Adipocyte (in vitro differentiated cells): Measurements from ENCODE around the gene ENG.

ENCODE experiments used
- DNase-seq: peaks from one replicate; pipeline ENCODE4 v3.0.0-alpha.2; 2015; ENCODE audit warnings: low read depth
- H3K27me3 ChIP-seq: replicated peaks from 2 replicates; pipeline ENCODE4 v1.7.0; 2013; ENCODE audit warnings: mild to moderate bottlenecking, low read length, moderate library complexity; ENCODE audit not compliant: control insufficient read depth, insufficient read depth
- H3K36me3 ChIP-seq: 2 replicates; pipeline ENCODE4 v1.7.0; 2013; ENCODE audit warnings: low read length, mild to moderate bottlenecking, moderate library complexity; ENCODE audit not compliant: control insufficient read depth, insufficient read depth, severe bottlenecking
- H3K4me1 ChIP-seq: 2 replicates; pipeline ENCODE4 v1.7.0; 2013; ENCODE audit warnings: mild to moderate bottlenecking, low read length, moderate library complexity; ENCODE audit not compliant: control insufficient read depth, insufficient read depth
- H3K4me3 ChIP-seq: 2 replicates; pipeline ENCODE4 v1.7.0; 2013; ENCODE audit warnings: mild to moderate bottlenecking, low read length, moderate library complexity
- H3K9ac ChIP-seq: 2 replicates; pipeline ENCODE4 v1.7.0; 2013; ENCODE audit warnings: mild to moderate bottlenecking, low read length, moderate library complexity
- H3K9me3 ChIP-seq: 2 replicates; pipeline ENCODE4 v1.7.0; 2013; ENCODE audit warnings: mild to moderate bottlenecking, low read length, moderate library complexity; ENCODE audit not compliant: control insufficient read depth

Gene ENG

GRCh38 chr9:127857278-127857677 lies 2.8 kb upstream of the ENG start:
- no peaks in the 10 kb centered on the region for H3K27me3 ChIP-seq
- H3K36me3 ChIP-seq: peaks cover 3% of the 10 kb centered on the region
- no peak overlapping the region for H3K4me3 ChIP-seq
- peak overlapping the region; percentile 47 for H3K9ac ChIP-seq
- no peak for DNase-seq
- no peaks in the 10 kb centered on the region for H3K9me3 ChIP-seq
- peaks cover 33% of the 10 kb centered on the region for H3K4me1 ChIP-seq

DNA sequence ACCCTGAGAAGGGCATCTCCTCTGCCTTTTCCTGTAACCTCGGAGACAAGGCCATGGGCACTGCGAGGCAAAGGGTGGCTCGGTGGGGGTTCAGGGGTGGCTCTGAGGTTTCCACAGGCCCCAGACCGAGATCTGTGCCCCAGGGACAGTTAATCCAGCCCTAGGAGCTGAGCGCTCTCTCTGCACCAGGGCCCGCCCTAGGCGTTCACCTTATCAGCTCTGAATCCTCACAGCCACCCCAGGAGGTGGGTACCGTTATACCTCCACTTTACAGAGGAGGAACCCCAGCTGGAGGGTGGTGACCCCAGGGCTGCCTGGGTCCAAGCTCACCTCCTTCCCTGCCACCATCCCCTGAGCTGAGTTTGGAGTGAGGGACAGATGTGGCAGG lies 2.3 kb upstream of the ENG start:
- no peak for DNase-seq
- H3K27me3 ChIP-seq: no peaks in the 10 kb centered on the region

GRCh38 chr9:127856094-127856728 lies 1.8 kb upstream of the ENG start:
- Histone ChIP-seq H3K9ac (no peak overlapping the region), H3K27me3 (no peaks in the 10 kb centered on the region), H3K4me1 (peaks cover 43% of the 10 kb centered on the region), H3K36me3 (peaks cover 10% of the 10 kb centered on the region), H3K4me3 (no peak overlapping the region), H3K9me3 (no peaks in the 10 kb centered on the region)
- DNase-seq: no peak

More for the DNA sequence above, 2.3 kb upstream of the ENG start:
- Histone ChIP-seq H3K9ac (no peak overlapping the region), H3K4me3 (no peak overlapping the region), H3K9me3 (no peaks in the 10 kb centered on the region), H3K36me3 (peaks cover 8% of the 10 kb centered on the region), H3K4me1 (peaks cover 39% of the 10 kb centered on the region)

GRCh38 chr9:127855522-127855921 lies 1.1 kb upstream of the ENG start:
- no peak for DNase-seq
- no peak overlapping the region for H3K4me3 ChIP-seq
- H3K9ac ChIP-seq: no peak overlapping the region
- no peaks in the 10 kb centered on the region for H3K27me3 ChIP-seq
- peaks cover 50% of the 10 kb centered on the region for H3K4me1 ChIP-seq
- H3K9me3 ChIP-seq: no peaks in the 10 kb centered on the region
- peaks cover 16% of the 10 kb centered on the region for H3K36me3 ChIP-seq

- Histone ChIP-seq H3K9ac (peak overlapping the region; percentile 64), H3K4me1 (peaks cover 56% of the 10 kb centered on the region), H3K27me3 (no peaks in the 10 kb centered on the region), H3K9me3 (no peaks in the 10 kb centered on the region), H3K36me3 (peaks cover 22% of the 10 kb centered on the region), H3K4me3 (peak overlapping the region; percentile 24)
- DNase-seq: no peak
Measured at GRCh38 chr9:127854960-127855359, 502 bp upstream of the ENG start.

DNA sequence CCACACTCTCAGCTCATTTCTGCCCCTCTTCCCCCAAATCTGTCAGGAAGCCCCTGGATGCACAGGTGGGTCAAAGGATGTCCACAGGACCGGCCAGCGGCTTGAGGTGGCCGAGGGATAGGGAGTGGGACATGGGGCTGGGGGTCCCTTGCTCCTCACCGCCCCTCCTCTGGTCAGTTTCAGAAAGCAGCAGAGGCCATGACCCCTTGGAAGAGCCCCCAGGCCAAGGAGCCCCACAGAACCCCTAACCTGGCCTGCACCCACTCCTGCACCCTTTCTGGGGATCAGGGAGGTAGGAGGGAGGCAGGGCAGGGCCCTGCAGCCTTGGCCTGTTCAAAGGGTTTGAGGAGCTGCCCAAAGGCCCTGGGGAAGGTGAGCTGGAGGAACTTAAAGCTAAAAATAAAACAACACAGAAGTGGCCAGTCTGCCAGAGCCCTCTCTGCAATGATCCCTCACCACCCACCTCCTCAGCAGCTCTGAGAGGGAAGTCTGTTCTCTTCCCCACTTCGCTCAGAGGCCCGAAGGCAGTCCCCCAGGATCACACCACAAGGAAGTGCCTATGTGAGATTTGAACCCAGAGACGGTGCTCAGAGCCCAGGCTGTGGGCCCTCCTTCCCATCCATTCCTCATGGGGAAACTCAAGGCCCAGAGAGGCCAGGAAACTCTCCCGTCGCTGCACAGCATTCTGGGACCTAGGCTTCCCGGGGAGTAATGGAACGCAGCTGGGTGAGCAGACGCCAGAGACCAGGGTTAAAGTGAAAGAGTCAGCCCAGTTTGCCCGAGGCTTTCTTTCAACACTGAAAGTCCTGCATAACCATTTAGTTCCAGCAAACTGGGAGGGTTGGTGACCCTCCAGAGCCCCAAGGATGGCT lies 910 bp downstream of the ENG start:
- Histone ChIP-seq H3K4me1 (peaks cover 54% of the 10 kb centered on the region), H3K27me3 (no peaks in the 10 kb centered on the region), H3K36me3 (peaks cover 36% of the 10 kb centered on the region), H3K9me3 (peaks cover 10% of the 10 kb centered on the region), H3K4me3 (peak overlapping the region; percentile 96), H3K9ac (peak overlapping the region; percentile 99)
- DNase-seq: peak; percentile 75

- Histone ChIP-seq H3K4me1 (peaks cover 52% of the 10 kb centered on the region), H3K9me3 (peaks cover 12% of the 10 kb centered on the region), H3K4me3 (peak overlapping the region; percentile 96), H3K9ac (peak overlapping the region; percentile 99), H3K27me3 (no peaks in the 10 kb centered on the region), H3K36me3 (peaks cover 43% of the 10 kb centered on the region)
- no peak for DNase-seq
Measured at GRCh38 chr9:127852829-127853228, 1.6 kb downstream of the ENG start.

- Histone ChIP-seq H3K4me1 (peaks cover 73% of the 10 kb centered on the region), H3K9me3 (peaks cover 12% of the 10 kb centered on the region), H3K9ac (peak overlapping the region; percentile 19), H3K27me3 (no peaks in the 10 kb centered on the region), H3K4me3 (peak overlapping the region; percentile 25), H3K36me3 (peaks cover 43% of the 10 kb centered on the region)
- DNase-seq: no peak
Measured at GRCh38 chr9:127850286-127850830, 4.1 kb downstream of the ENG start.

DNA sequence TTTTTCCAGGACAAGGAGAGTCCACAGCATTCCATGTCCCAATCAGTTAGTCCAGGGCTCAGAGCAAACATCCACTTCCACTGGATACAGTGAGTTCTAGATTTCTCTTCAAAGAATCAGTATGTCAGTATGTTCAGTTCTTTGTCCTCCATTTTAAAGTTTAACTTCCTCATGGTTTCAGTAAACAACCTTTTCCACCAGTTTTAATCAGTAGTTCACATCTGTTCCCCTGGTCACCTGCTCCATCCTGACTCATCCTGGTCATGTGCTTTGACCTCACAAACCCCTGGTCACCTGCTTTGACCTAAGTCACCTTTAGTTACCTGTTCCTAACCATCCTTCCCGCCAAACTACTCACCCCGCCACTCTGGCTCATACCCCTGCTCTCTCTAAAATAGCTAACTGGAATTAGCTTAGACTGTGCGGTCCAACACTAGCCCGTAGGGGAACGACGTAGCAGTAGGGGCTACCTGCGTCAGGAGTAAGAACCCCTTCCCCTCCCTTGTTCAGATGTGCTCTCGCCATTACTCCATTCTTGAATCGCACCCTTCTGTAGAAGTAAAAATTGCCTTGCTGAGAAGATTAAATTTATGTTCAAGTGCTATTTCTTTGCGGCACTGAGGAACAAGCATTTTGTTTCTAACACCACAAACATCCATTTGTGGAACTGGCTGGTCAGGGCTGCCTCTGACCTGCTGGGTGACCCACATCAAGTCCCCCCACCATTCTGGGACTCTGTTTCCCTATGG lies 5.5 kb downstream of the ENG start:
- H3K9me3 ChIP-seq: peaks cover 12% of the 10 kb centered on the region
- H3K4me3 ChIP-seq: no peak overlapping the region

DNA sequence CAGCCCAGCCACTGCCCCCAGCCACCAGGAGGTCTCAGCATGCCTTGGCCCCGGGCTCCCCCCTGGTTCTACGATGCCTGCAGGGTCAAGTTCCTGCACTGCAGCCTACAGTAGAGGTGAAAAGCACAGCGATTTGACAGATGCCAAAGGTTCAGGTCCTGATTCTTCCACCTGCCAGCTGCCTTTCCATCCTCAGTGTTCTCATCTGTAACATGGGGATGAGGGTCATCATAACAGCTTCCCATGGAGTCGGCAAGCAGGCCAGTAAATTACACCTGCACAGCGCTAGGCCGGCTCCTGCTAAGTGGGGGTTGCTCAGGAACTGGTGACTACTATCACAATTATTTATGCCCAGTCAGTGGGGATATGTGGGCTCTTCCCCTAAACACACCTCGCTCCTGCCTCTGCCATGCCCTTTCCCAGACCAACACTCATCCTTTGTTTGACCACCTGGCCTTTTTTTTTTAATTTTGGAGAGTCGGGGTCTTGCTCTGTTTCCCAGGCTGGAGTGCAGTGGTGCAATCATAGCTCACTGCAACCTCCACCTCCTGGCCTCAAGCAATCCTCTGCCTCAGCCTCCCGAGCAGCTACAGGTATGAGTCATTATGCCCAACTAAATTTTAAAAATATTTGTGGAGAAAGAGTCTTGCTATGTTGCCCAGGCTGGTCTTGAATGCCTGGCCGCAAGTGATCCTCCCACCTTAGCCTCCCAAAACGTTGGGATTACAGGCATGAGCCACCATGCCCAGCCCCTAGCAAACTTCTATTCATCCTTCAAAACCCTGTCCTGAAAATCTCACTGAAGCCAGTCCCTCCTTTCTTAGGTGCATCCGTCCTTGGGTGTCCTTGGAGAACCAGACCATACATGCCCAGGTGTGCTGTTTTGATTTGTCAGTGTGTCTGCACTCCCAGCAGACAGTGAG lies 6.4 kb downstream of the ENG start:
- DNase-seq: no peak
- Histone ChIP-seq H3K4me3 (no peak overlapping the region), H3K4me1 (peaks cover 77% of the 10 kb centered on the region), H3K9me3 (peaks cover 12% of the 10 kb centered on the region), H3K9ac (peak overlapping the region; percentile 39), H3K27me3 (no peaks in the 10 kb centered on the region), H3K36me3 (peaks cover 46% of the 10 kb centered on the region)

More for the DNA sequence above, 5.5 kb downstream of the ENG start:
- H3K9ac ChIP-seq: no peak overlapping the region
- peaks cover 84% of the 10 kb centered on the region for H3K4me1 ChIP-seq
- DNase-seq: no peak
- H3K27me3 ChIP-seq: no peaks in the 10 kb centered on the region
- peaks cover 43% of the 10 kb centered on the region for H3K36me3 ChIP-seq
